ENCODE results near the gene LMTK2. TPM values are rescaled to one million over a fixed set of nuclear protein-coding genes. Genes with fewer than 3 reads are reported as not detected.
A peak's percentile ranks its signal among the peaks of the same experiment; 100 is the strongest.

LMTK2 gene
- total and polyA plus RNA-seq, 5 donors from 2014 or later = 2.0 to 28.9 (median 3.0) TPM

- H3K4me1 Mint-ChIP-seq = peaks cover 0 to 13% (median 8%) of the 10 kb centered on the region in 4 donors
- no peak for DNase-seq
- H3K27me3 Mint-ChIP-seq = no peaks in the 10 kb centered on the region
- peaks cover 71% of the 10 kb centered on the region for H3K36me3 ChIP-seq (ENCODE audit: control insufficient read depth, insufficient read depth, low read length)
- no peak overlapping the region for H3K4me3 Mint-ChIP-seq
- peaks cover 66% of the 10 kb centered on the region for H3K36me3 Mint-ChIP-seq
- H3K4me1 ChIP-seq (ENCODE audit: control insufficient read depth, insufficient read depth, low read length, poor library complexity, severe bottlenecking) = no peaks in the 10 kb centered on the region
- H3K9me3 ChIP-seq (ENCODE audit: control insufficient read depth in 2 of 2, low read length in 2 of 2) = peaks cover 0 to 2% of the 10 kb centered on the region in 2 experiments
- peak overlapping the region in 2 of 3 donors; percentile 48 to 61 for H3K27ac Mint-ChIP-seq
- ATAC-seq (ENCODE audit: low read depth in 2 of 2) = no peak
- no peaks in the 10 kb centered on the region for H3K27me3 ChIP-seq (ENCODE audit: control insufficient read depth, insufficient read depth, low read length)
- H3K9me3 Mint-ChIP-seq = peaks cover 0 to 5% (median 0%) of the 10 kb centered on the region in 7 donors
- no peak overlapping the region for H3K27ac ChIP-seq (ENCODE audit: insufficient read depth, low read length, poor library complexity, severe bottlenecking)
- no peak overlapping the region for H3K4me3 ChIP-seq (ENCODE audit: low read depth, low read length)
Observed at GRCh38 chr7:98142658-98143057, 36.0 kb downstream of the LMTK2 start.

DNA sequence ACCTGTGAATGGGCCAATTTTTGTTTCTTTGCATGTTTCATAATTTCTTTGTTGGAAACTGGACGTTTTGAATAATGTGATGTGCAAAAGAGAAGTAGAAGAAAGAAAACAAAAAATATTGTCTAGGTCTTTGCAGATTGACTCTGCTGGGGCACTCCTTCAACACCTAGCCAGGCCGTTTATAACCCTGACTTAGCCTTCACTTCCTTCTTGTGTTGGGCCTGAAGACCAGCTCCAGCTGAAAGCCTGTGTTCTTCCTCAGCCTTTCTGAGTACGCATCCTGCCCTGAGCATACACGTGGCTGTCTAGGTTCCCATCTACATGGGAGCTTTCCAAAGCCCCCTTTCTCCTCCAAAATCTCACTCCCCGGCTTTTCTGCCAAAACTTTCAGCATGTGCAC lies 41.9 kb downstream of the LMTK2 start:
- H3K36me3 Mint-ChIP-seq = peaks cover 61% of the 10 kb centered on the region
- DNase-seq (no peak), ATAC-seq (ENCODE audit: low read depth in 2 of 2) (no peak)
- peaks cover 0 to 5% (median 0%) of the 10 kb centered on the region in 7 donors for H3K9me3 Mint-ChIP-seq
- H3K9me3 ChIP-seq (ENCODE audit: control insufficient read depth in 2 of 2, low read length in 2 of 2) = peaks cover 0 to 2% of the 10 kb centered on the region in 2 experiments
- no peaks in the 10 kb centered on the region for H3K4me1 ChIP-seq (ENCODE audit: control insufficient read depth, insufficient read depth, low read length, poor library complexity, severe bottlenecking)
- H3K4me3 ChIP-seq (ENCODE audit: low read depth, low read length) = no peak overlapping the region
- no peaks in the 10 kb centered on the region for H3K27me3 ChIP-seq (ENCODE audit: control insufficient read depth, insufficient read depth, low read length)
- H3K36me3 ChIP-seq (ENCODE audit: control insufficient read depth, insufficient read depth, low read length) = peaks cover 59% of the 10 kb centered on the region
- H3K27me3 Mint-ChIP-seq = no peaks in the 10 kb centered on the region
- H3K27ac Mint-ChIP-seq = no peak overlapping the region
- H3K4me1 Mint-ChIP-seq = peaks cover 0 to 12% (median 8%) of the 10 kb centered on the region in 4 donors
- H3K4me3 Mint-ChIP-seq = no peak overlapping the region
- H3K27ac ChIP-seq (ENCODE audit: insufficient read depth, low read length, poor library complexity, severe bottlenecking) = no peak overlapping the region

GRCh38 chr7:98149116-98149692 lies 42.5 kb downstream of the LMTK2 start:
- Histone ChIP-seq H3K4me3 (ENCODE audit: low read depth, low read length) (no peak overlapping the region), H3K9me3 (ENCODE audit: control insufficient read depth in 2 of 2, low read length in 2 of 2) (peaks cover 0 to 2% of the 10 kb centered on the region in 2 experiments), H3K27me3 (ENCODE audit: control insufficient read depth, insufficient read depth, low read length) (no peaks in the 10 kb centered on the region), H3K36me3 (ENCODE audit: control insufficient read depth, insufficient read depth, low read length) (peaks cover 60% of the 10 kb centered on the region), H3K4me1 (ENCODE audit: control insufficient read depth, insufficient read depth, low read length, poor library complexity, severe bottlenecking) (no peaks in the 10 kb centered on the region), H3K27ac (ENCODE audit: insufficient read depth, low read length, poor library complexity, severe bottlenecking) (no peak overlapping the region)
- Mint-ChIP-seq H3K4me1 (peaks cover 0 to 12% (median 8%) of the 10 kb centered on the region in 4 donors), H3K27me3 (no peaks in the 10 kb centered on the region), H3K27ac (no peak overlapping the region), H3K36me3 (peaks cover 63% of the 10 kb centered on the region), H3K9me3 (peaks cover 0 to 5% (median 0%) of the 10 kb centered on the region in 7 donors), H3K4me3 (no peak overlapping the region)
- DNase-seq (no peak), ATAC-seq (ENCODE audit: low read depth in 2 of 2) (no peak)

DNA sequence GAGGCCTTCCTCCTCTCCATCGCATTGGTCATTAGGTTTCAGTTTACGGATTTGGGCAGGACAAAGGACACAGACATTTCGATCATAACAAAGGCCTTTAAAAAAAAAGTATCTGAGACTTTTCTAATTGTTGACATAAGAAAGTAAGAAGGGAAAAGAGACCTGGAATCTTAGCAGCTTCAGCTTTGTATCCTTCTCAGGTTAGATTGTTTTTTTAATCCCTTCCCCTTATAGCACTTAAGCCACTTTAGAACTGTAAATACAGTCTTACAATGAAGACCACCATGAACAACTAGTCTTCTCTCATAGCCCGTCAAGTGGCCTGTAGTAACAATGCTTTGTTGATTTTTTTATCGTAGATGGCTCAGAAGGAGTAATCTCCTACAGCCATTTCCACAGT lies 45.2 kb downstream of the LMTK2 start:
- Histone ChIP-seq H3K27ac (ENCODE audit: insufficient read depth, low read length, poor library complexity, severe bottlenecking) (no peak overlapping the region), H3K9me3 (ENCODE audit: control insufficient read depth in 2 of 2, low read length in 2 of 2) (no peaks in the 10 kb centered on the region), H3K4me3 (ENCODE audit: low read depth, low read length) (no peak overlapping the region), H3K4me1 (ENCODE audit: control insufficient read depth, insufficient read depth, low read length, poor library complexity, severe bottlenecking) (no peaks in the 10 kb centered on the region), H3K27me3 (ENCODE audit: control insufficient read depth, insufficient read depth, low read length) (no peaks in the 10 kb centered on the region), H3K36me3 (ENCODE audit: control insufficient read depth, insufficient read depth, low read length) (peaks cover 68% of the 10 kb centered on the region)
- peaks cover 0 to 9% (median 2%) of the 10 kb centered on the region in 4 donors for H3K4me1 Mint-ChIP-seq
- no peak overlapping the region for H3K4me3 Mint-ChIP-seq
- no peaks in the 10 kb centered on the region for H3K9me3 Mint-ChIP-seq
- H3K36me3 Mint-ChIP-seq = peaks cover 69% of the 10 kb centered on the region
- no peaks in the 10 kb centered on the region for H3K27me3 Mint-ChIP-seq
- DNase-seq (no peak), ATAC-seq (ENCODE audit: low read depth in 2 of 2) (no peak)
- H3K27ac Mint-ChIP-seq = no peak overlapping the region

DNA sequence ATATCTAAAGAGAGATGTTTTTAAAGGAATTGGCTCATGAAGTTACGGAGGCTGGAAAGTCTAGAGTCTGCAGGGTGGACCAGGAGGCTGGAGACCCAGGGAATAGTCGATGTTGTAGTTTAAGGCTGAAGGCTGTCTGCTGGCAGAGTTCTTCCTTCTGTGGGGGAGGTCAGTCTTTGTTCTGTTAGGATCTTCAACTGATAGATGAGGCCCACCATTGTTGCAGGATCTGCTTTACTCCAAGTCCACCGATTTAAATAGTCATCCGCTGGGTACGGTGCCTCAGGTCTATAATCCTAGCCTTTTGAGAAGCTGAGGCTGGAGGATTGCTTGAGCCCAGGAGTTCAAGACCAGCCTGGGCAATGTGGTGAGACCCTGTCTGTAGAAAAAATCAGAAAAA lies 50.0 kb downstream of the LMTK2 start:
- Mint-ChIP-seq H3K36me3 (peaks cover 58% of the 10 kb centered on the region), H3K27me3 (no peaks in the 10 kb centered on the region), H3K4me3 (no peak overlapping the region), H3K4me1 (peaks cover 4 to 11% (median 5%) of the 10 kb centered on the region in 4 donors), H3K9me3 (no peaks in the 10 kb centered on the region), H3K27ac (no peak overlapping the region)
- H3K36me3 ChIP-seq (ENCODE audit: control insufficient read depth, insufficient read depth, low read length) = peaks cover 74% of the 10 kb centered on the region
- no peak overlapping the region for H3K27ac ChIP-seq (ENCODE audit: insufficient read depth, low read length, poor library complexity, severe bottlenecking)
- DNase-seq (no peak), ATAC-seq (ENCODE audit: low read depth in 2 of 2) (no peak)
- H3K9me3 ChIP-seq (ENCODE audit: control insufficient read depth in 2 of 2, low read length in 2 of 2) = no peaks in the 10 kb centered on the region
- H3K4me1 ChIP-seq (ENCODE audit: control insufficient read depth, insufficient read depth, low read length, poor library complexity, severe bottlenecking) = no peaks in the 10 kb centered on the region
- no peaks in the 10 kb centered on the region for H3K27me3 ChIP-seq (ENCODE audit: control insufficient read depth, insufficient read depth, low read length)
- no peak overlapping the region for H3K4me3 ChIP-seq (ENCODE audit: low read depth, low read length)

- Histone ChIP-seq H3K27ac (ENCODE audit: insufficient read depth, low read length, poor library complexity, severe bottlenecking) (no peak overlapping the region), H3K27me3 (ENCODE audit: control insufficient read depth, insufficient read depth, low read length) (no peaks in the 10 kb centered on the region), H3K36me3 (ENCODE audit: control insufficient read depth, insufficient read depth, low read length) (peaks cover 65% of the 10 kb centered on the region), H3K4me3 (ENCODE audit: low read depth, low read length) (no peak overlapping the region), H3K9me3 (ENCODE audit: control insufficient read depth in 2 of 2, low read length in 2 of 2) (no peaks in the 10 kb centered on the region), H3K4me1 (ENCODE audit: control insufficient read depth, insufficient read depth, low read length, poor library complexity, severe bottlenecking) (no peaks in the 10 kb centered on the region)
- peak overlapping the region in 2 of 3 donors; percentile 21 to 26 for H3K27ac Mint-ChIP-seq
- peaks cover 4 to 9% (median 6%) of the 10 kb centered on the region in 4 donors for H3K4me1 Mint-ChIP-seq
- peaks cover 51% of the 10 kb centered on the region for H3K36me3 Mint-ChIP-seq
- ATAC-seq (ENCODE audit: low read depth in 2 of 2) = no peak
- no peaks in the 10 kb centered on the region for H3K27me3 Mint-ChIP-seq
- H3K9me3 Mint-ChIP-seq = no peaks in the 10 kb centered on the region
- H3K4me3 Mint-ChIP-seq = no peak overlapping the region
- no peak for DNase-seq
Observed at GRCh38 chr7:98157761-98158160, 51.1 kb downstream of the LMTK2 start.

DNA sequence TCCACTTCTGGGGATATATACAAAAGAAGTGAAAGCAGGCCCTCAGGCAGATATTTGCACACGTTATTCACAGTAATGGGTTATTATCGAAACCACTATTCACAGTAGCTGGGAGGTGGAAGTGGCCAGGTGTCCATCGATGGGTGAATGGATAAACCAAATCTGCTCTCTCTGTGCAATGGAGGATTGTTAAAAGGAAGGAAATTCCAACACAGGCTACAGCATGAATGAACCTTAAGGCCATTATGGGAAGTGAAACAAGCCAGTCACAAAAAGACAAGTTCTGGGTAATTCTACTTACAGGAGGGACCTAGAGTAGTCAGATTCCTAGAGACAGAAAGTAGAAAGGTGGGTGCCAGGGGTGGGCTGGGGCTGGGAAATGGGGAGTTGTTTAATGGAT lies 56.1 kb downstream of the LMTK2 start:
- Histone ChIP-seq H3K9me3 (ENCODE audit: control insufficient read depth in 2 of 2, low read length in 2 of 2) (no peaks in the 10 kb centered on the region), H3K36me3 (ENCODE audit: control insufficient read depth, insufficient read depth, low read length) (peaks cover 21% of the 10 kb centered on the region)
- no peaks in the 10 kb centered on the region for H3K27me3 Mint-ChIP-seq

GRCh38 chr7:98163269-98163668 lies 56.6 kb downstream of the LMTK2 start:
- Mint-ChIP-seq H3K36me3 (peaks cover 16% of the 10 kb centered on the region), H3K27me3 (no peaks in the 10 kb centered on the region), H3K4me3 (no peak overlapping the region), H3K4me1 (peaks cover 6 to 24% (median 18%) of the 10 kb centered on the region in 4 donors), H3K9me3 (no peaks in the 10 kb centered on the region), H3K27ac (no peak overlapping the region)
- Histone ChIP-seq H3K27me3 (ENCODE audit: control insufficient read depth, insufficient read depth, low read length) (no peaks in the 10 kb centered on the region), H3K36me3 (ENCODE audit: control insufficient read depth, insufficient read depth, low read length) (peaks cover 16% of the 10 kb centered on the region), H3K27ac (ENCODE audit: insufficient read depth, low read length, poor library complexity, severe bottlenecking) (no peak overlapping the region), H3K4me1 (ENCODE audit: control insufficient read depth, insufficient read depth, low read length, poor library complexity, severe bottlenecking) (no peaks in the 10 kb centered on the region), H3K4me3 (ENCODE audit: low read depth, low read length) (no peak overlapping the region), H3K9me3 (ENCODE audit: control insufficient read depth in 2 of 2, low read length in 2 of 2) (no peaks in the 10 kb centered on the region)
- DNase-seq = no peak
- no peak for ATAC-seq (ENCODE audit: low read depth in 2 of 2)

More for the DNA sequence above, 56.1 kb downstream of the LMTK2 start:
- Mint-ChIP-seq H3K27ac (peak overlapping the region in 1 of 3 donors; percentile 26), H3K4me1 (peaks cover 6 to 19% (median 13%) of the 10 kb centered on the region in 4 donors), H3K4me3 (no peak overlapping the region), H3K9me3 (no peaks in the 10 kb centered on the region), H3K36me3 (peaks cover 17% of the 10 kb centered on the region)
- Histone ChIP-seq H3K27ac (ENCODE audit: insufficient read depth, low read length, poor library complexity, severe bottlenecking) (no peak overlapping the region), H3K4me3 (ENCODE audit: low read depth, low read length) (no peak overlapping the region), H3K27me3 (ENCODE audit: control insufficient read depth, insufficient read depth, low read length) (no peaks in the 10 kb centered on the region), H3K4me1 (ENCODE audit: control insufficient read depth, insufficient read depth, low read length, poor library complexity, severe bottlenecking) (no peaks in the 10 kb centered on the region)
- no peak for DNase-seq
- ATAC-seq (ENCODE audit: low read depth in 2 of 2) = no peak

All from CD4-positive, CD25-positive, alpha-beta regulatory T cell (primary cell).